Neural cell (in vitro differentiated cells): Measurements from ENCODE around the gene PRMT9. TPM values are rescaled to one million over a fixed set of nuclear protein-coding genes. Genes with fewer than 3 reads are reported as not detected.

Experiments used
- H2AFZ ChIP-seq: fragments of 200-600, 300-800 bp; sonication (generic), shearing (Covaris generic); 2 replicates; pipeline ENCODE4 v1.6.0; 2014; ENCODE audit warnings: low read depth, mild to moderate bottlenecking, antibody characterized with exemption, low read length, moderate library complexity
- H3F3A ChIP-seq: fragments of 200-600 bp; shearing (Covaris generic); 2 replicates; pipeline ENCODE4 v1.6.1; 2016; ENCODE audit warnings: mild to moderate bottlenecking, moderate library complexity, mixed read lengths, antibody characterized with exemption, low read length; ENCODE audit not compliant: insufficient read depth, poor library complexity, severe bottlenecking
- H3K27ac ChIP-seq: fragments of 200-600, 300-800 bp; sonication (generic), shearing (Covaris generic); 2 replicates; pipeline ENCODE4 v1.5.1; 2014; ENCODE audit warnings: mild to moderate bottlenecking, low read length, moderate library complexity
- H3K27me3 ChIP-seq: fragments of 300-800, 200-600 bp; sonication (generic), shearing (Covaris generic); 2 replicates; pipeline ENCODE4 v1.6.0; 2014; ENCODE audit warnings: mild to moderate bottlenecking, low read depth, low read length, moderate library complexity; ENCODE audit not compliant: insufficient read depth
- H3K36me3 ChIP-seq: fragments of 300-800, 200-600 bp; sonication (generic), shearing (Covaris generic); 2 replicates; pipeline ENCODE4 v1.5.1; 2014; ENCODE audit warnings: mild to moderate bottlenecking, antibody characterized with exemption, low read length, moderate library complexity; ENCODE audit not compliant: insufficient read depth
- H3K4me2 ChIP-seq: fragments of 300-800, 200-600 bp; sonication (generic), shearing (Covaris generic); 2 replicates; pipeline ENCODE4 v1.6.0; 2014; ENCODE audit warnings: mild to moderate bottlenecking, low read length
- H3K4me3 ChIP-seq: fragments of 300-800, 200-600 bp; sonication (generic), shearing (Covaris generic); 2 replicates; pipeline ENCODE4 v1.5.1; 2014; ENCODE audit warnings: mild to moderate bottlenecking, low read length, moderate library complexity
- H3K79me2 ChIP-seq: fragments of 200-600 bp; shearing (Covaris generic); replicated peaks from 2 replicates; pipeline ENCODE4 v1.6.0; 2014; ENCODE audit warnings: mild to moderate bottlenecking, low read length, moderate library complexity; ENCODE audit not compliant: insufficient read depth
- H3K9ac ChIP-seq: fragments of 300-800, 200-600 bp; sonication (generic), shearing (Covaris generic); 2 replicates; pipeline ENCODE4 v1.6.1; 2016; ENCODE audit warnings: mild to moderate bottlenecking, low read length, mixed read lengths
- H3K9me2 ChIP-seq: fragments of 200-600 bp; shearing (Covaris generic); 2 replicates; pipeline ENCODE4 v1.6.1; 2016; ENCODE audit warnings: mild to moderate bottlenecking, low read length, mixed read lengths; ENCODE audit not compliant: insufficient read depth
- H3K9me3 ChIP-seq: fragments of 200-600, 300-800 bp; sonication (generic), shearing (Covaris generic); 2 replicates; pipeline ENCODE4 v1.6.1; 2016; ENCODE audit warnings: mild to moderate bottlenecking, mixed run types, low read length, moderate library complexity, mixed read lengths
- H4K20me1 ChIP-seq: fragments of 200-600 bp; shearing (Covaris generic); 2 replicates; pipeline ENCODE4 v1.6.1; 2016; ENCODE audit warnings: mild to moderate bottlenecking, mixed run types; ENCODE audit not compliant: insufficient read depth
- EP300 ChIP-seq: fragments of 450-650 bp; conservative IDR thresholded peaks from 2 replicates; pipeline ENCODE4 v1.6.1; 2014; ENCODE audit warnings: antibody characterized with exemption, mild to moderate bottlenecking, moderate library complexity; ENCODE audit not compliant: poor library complexity, severe bottlenecking
- EZH2 ChIP-seq: fragments of 200-600, 300-800 bp; shearing (Covaris generic), sonication (generic); IDR thresholded peaks from 2 replicates; pipeline ENCODE4 v1.6.1; 2014; ENCODE audit warnings: antibody characterized with exemption, low read length, borderline replicate concordance, mild to moderate bottlenecking; ENCODE audit not compliant: insufficient read depth, poor library complexity, severe bottlenecking
- MXI1 ChIP-seq: fragments of 450-650 bp; conservative IDR thresholded peaks from 2 replicates; pipeline ENCODE4 v1.6.1; 2014; ENCODE audit warnings: antibody characterized with exemption, mild to moderate bottlenecking; ENCODE audit not compliant: poor library complexity, severe bottlenecking
- POLR2AphosphoS5 ChIP-seq: IDR thresholded peaks from 2 replicates; pipeline ENCODE4 v1.6.1; 2012
- RAD21 ChIP-seq: fragments of 450-650 bp; conservative IDR thresholded peaks from 2 replicates; pipeline ENCODE4 v1.6.1; 2014; ENCODE audit warnings: antibody characterized with exemption, mild to moderate bottlenecking, moderate library complexity
- SMC3 ChIP-seq: fragments of 450-650 bp; conservative IDR thresholded peaks from 2 replicates; pipeline ENCODE4 v1.6.1; 2014; ENCODE audit warnings: antibody characterized with exemption, mild to moderate bottlenecking, moderate library complexity; ENCODE audit not compliant: poor library complexity
- TAF1 ChIP-seq: IDR thresholded peaks from 2 replicates; pipeline ENCODE4 v1.6.1; 2012; ENCODE audit warnings: low read depth
- polyA plus RNA-seq: library from polyadenylated mRNA; depleted of rRNA; stranded (reverse); fragments of >200 nt; gene quantifications from 2 replicates; pipeline ENCODE4 v1.2.3, GENCODE V29; 2014
- TF ChIP-seq, protein P1 (sequence below): fragments of 450-650 bp; IDR thresholded peaks from 2 replicates; pipeline ENCODE4 v1.5.1; 2014; ENCODE audit warnings: antibody characterized with exemption, mild to moderate bottlenecking, moderate library complexity; ENCODE audit not compliant: poor library complexity, severe bottlenecking
- TF ChIP-seq, protein P2 (sequence below): IDR thresholded peaks from 2 replicates; pipeline ENCODE4 v1.6.1; 2012; ENCODE audit warnings: borderline replicate concordance

Gene PRMT9
- polyA plus RNA-seq, 1 donor from 2014 or later: 23.6 TPM

DNA sequence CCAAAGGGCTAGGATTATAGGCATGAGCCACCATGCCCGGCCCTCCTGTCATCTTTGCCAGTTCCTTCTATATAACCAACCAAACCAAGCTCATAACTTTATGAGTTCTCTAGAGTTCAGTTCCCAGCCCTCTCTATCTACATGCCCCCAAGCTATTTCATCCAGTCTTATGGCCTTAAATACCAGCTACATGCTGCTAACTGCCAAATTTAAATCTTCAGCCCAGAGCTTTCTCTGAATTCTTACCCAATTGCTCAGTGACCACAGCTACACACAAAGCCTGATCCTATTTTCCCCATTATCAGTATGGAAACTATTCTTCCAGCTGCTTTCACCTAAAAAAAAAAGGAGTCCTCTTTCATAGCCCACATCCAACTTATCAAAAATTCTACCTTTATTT is 43.6 kb downstream of the PRMT9 start:
- no peaks in the 10 kb centered on the region for H3K79me2 ChIP-seq
- H3K9me2 ChIP-seq: no peaks in the 10 kb centered on the region
- H3K9me3 ChIP-seq: no peaks in the 10 kb centered on the region
- H3K4me2 ChIP-seq: no peak overlapping the region
- no peaks in the 10 kb centered on the region for H3F3A ChIP-seq
- TF ChIP-seq RAD21 (no peak), POLR2AphosphoS5 (no peak), TAF1 (no peak), EZH2 (no peak)
- TF ChIP-seq, protein P1, sequence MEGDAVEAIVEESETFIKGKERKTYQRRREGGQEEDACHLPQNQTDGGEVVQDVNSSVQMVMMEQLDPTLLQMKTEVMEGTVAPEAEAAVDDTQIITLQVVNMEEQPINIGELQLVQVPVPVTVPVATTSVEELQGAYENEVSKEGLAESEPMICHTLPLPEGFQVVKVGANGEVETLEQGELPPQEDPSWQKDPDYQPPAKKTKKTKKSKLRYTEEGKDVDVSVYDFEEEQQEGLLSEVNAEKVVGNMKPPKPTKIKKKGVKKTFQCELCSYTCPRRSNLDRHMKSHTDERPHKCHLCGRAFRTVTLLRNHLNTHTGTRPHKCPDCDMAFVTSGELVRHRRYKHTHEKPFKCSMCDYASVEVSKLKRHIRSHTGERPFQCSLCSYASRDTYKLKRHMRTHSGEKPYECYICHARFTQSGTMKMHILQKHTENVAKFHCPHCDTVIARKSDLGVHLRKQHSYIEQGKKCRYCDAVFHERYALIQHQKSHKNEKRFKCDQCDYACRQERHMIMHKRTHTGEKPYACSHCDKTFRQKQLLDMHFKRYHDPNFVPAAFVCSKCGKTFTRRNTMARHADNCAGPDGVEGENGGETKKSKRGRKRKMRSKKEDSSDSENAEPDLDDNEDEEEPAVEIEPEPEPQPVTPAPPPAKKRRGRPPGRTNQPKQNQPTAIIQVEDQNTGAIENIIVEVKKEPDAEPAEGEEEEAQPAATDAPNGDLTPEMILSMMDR: no peak
- TF ChIP-seq, protein P2, sequence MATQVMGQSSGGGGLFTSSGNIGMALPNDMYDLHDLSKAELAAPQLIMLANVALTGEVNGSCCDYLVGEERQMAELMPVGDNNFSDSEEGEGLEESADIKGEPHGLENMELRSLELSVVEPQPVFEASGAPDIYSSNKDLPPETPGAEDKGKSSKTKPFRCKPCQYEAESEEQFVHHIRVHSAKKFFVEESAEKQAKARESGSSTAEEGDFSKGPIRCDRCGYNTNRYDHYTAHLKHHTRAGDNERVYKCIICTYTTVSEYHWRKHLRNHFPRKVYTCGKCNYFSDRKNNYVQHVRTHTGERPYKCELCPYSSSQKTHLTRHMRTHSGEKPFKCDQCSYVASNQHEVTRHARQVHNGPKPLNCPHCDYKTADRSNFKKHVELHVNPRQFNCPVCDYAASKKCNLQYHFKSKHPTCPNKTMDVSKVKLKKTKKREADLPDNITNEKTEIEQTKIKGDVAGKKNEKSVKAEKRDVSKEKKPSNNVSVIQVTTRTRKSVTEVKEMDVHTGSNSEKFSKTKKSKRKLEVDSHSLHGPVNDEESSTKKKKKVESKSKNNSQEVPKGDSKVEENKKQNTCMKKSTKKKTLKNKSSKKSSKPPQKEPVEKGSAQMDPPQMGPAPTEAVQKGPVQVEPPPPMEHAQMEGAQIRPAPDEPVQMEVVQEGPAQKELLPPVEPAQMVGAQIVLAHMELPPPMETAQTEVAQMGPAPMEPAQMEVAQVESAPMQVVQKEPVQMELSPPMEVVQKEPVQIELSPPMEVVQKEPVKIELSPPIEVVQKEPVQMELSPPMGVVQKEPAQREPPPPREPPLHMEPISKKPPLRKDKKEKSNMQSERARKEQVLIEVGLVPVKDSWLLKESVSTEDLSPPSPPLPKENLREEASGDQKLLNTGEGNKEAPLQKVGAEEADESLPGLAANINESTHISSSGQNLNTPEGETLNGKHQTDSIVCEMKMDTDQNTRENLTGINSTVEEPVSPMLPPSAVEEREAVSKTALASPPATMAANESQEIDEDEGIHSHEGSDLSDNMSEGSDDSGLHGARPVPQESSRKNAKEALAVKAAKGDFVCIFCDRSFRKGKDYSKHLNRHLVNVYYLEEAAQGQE: no peak
- no peaks in the 10 kb centered on the region for H4K20me1 ChIP-seq
- H3K9ac ChIP-seq: no peak overlapping the region
- H3K4me3 ChIP-seq: no peak overlapping the region
- H3K27me3 ChIP-seq: no peaks in the 10 kb centered on the region
- H3K27ac ChIP-seq: no peak overlapping the region
- peaks cover 12% of the 10 kb centered on the region for H3K36me3 ChIP-seq
- no peak overlapping the region for H2AFZ ChIP-seq

DNA sequence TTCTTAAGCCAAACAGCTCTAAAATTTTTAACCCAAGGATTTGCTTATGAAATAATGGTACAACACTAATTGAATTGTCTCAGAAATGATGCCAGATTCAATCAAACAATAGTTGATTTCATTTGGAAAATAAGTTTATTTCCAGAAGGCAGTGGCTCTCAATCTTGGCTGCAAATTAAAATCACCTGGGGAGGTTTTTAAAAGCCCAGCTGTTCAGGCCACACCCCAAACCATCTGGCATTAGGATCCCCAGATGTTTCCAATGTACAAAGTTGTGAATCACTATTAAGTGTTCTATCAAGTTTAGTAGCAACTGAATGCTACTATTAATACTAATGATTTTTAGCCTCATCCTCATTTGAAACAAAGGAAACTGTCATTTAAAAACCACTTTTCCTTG is 44.6 kb downstream of the PRMT9 start:
- Histone ChIP-seq H3K79me2 (no peaks in the 10 kb centered on the region), H4K20me1 (no peaks in the 10 kb centered on the region), H3K9me2 (no peaks in the 10 kb centered on the region), H3K9ac (no peak overlapping the region), H3K4me2 (no peak overlapping the region), H3K4me3 (no peak overlapping the region), H3F3A (no peaks in the 10 kb centered on the region), H3K9me3 (no peaks in the 10 kb centered on the region), H3K27ac (no peak overlapping the region), H2AFZ (no peak overlapping the region), H3K36me3 (peaks cover 12% of the 10 kb centered on the region), H3K27me3 (no peaks in the 10 kb centered on the region)
- TF ChIP-seq POLR2AphosphoS5: no peak
- no peak for TF ChIP-seq TAF1
- TF ChIP-seq SMC3: no peak
- no peak for TF ChIP-seq EZH2
- no peak for TF ChIP-seq EP300
- TF ChIP-seq, protein P1: no peak
- TF ChIP-seq MXI1: no peak
- no peak for TF ChIP-seq RAD21
- TF ChIP-seq, protein P2: no peak
